OCI-LY1 (cell line): Measurements from ENCODE around the gene EPB41L1.
"Not testable (repeated sequence)": the region's sequence is repeated elsewhere in the genome, so short reads cannot be mapped to it uniquely, and the experiment has no call there.

Experiments used
- H2AFZ ChIP-seq: fragments of 200-600 bp; sonication (generic), shearing (Covaris generic); 2 replicates; pipeline ENCODE4 v1.6.0; 2014; ENCODE audit warnings: antibody characterized with exemption, mild to moderate bottlenecking, low read length
- H3F3A ChIP-seq: fragments of 200-600 bp; sonication (generic), shearing (Covaris generic); 2 replicates; pipeline ENCODE4 v1.6.0; 2014; ENCODE audit warnings: mild to moderate bottlenecking, antibody characterized with exemption, low read length, moderate library complexity; ENCODE audit not compliant: insufficient read depth
- H3K27ac ChIP-seq: fragments of 200-600 bp; sonication (generic); 2 replicates; pipeline ENCODE4 v1.5.1; 2014; ENCODE audit warnings: low read length, mixed run types, mild to moderate bottlenecking, low read depth; ENCODE audit not compliant: poor library complexity, severe bottlenecking
- H3K27me3 ChIP-seq: fragments of 200-600 bp; sonication (generic); 2 replicates; pipeline ENCODE4 v1.6.0; 2014; ENCODE audit warnings: antibody characterized with exemption, mild to moderate bottlenecking, low read length, moderate library complexity; ENCODE audit not compliant: insufficient read depth
- H3K36me3 ChIP-seq: fragments of 200-600 bp; sonication (generic); 2 replicates; pipeline ENCODE4 v1.6.1; 2014; ENCODE audit warnings: mild to moderate bottlenecking, antibody characterized with exemption, low read length, moderate library complexity, mixed read lengths; ENCODE audit not compliant: insufficient read depth
- H3K4me1 ChIP-seq: fragments of 200-600 bp; sonication (generic); 2 replicates; pipeline ENCODE4 v1.5.1; 2014; ENCODE audit warnings: mild to moderate bottlenecking, low read length, moderate library complexity; ENCODE audit not compliant: insufficient read depth, severe bottlenecking
- H3K4me2 ChIP-seq: fragments of 200-600 bp; sonication (generic), shearing (Covaris generic); 2 replicates; pipeline ENCODE4 v1.6.1; 2014; ENCODE audit warnings: low read length
- H3K4me3 ChIP-seq: fragments of 200-600 bp; sonication (generic); 2 replicates; pipeline ENCODE4 v1.5.1; 2014; ENCODE audit warnings: low read length, low read depth, mild to moderate bottlenecking, mixed read lengths; ENCODE audit not compliant: poor library complexity, severe bottlenecking
- H3K79me2 ChIP-seq: fragments of 200-600 bp; shearing (Covaris generic); 2 replicates; pipeline ENCODE4 v1.6.1; 2016; ENCODE audit warnings: mixed run types, low read length, mixed read lengths; ENCODE audit not compliant: insufficient read depth
- H3K9ac ChIP-seq: fragments of 200-600 bp; sonication (generic), shearing (Covaris generic); 2 replicates; pipeline ENCODE4 v1.6.1; 2014; ENCODE audit warnings: mild to moderate bottlenecking, low read length, mixed read lengths
- H3K9me2 ChIP-seq: fragments of 200-600 bp; sonication (generic), shearing (Covaris generic); 2 replicates; pipeline ENCODE4 v1.6.1; 2014; ENCODE audit warnings: low read depth, mild to moderate bottlenecking, low read length, mixed read lengths
- H3K9me3 ChIP-seq: fragments of 200-600 bp; shearing (Covaris generic); 2 replicates; pipeline ENCODE4 v1.6.1; 2014; ENCODE audit warnings: low read length, mixed read lengths
- H4K20me1 ChIP-seq: fragments of 200-600 bp; sonication (generic), shearing (Covaris generic); 2 replicates; pipeline ENCODE4 v1.6.0; 2016; ENCODE audit warnings: mild to moderate bottlenecking, low read length; ENCODE audit not compliant: insufficient read depth
- EZH2 ChIP-seq: fragments of 200-600 bp; sonication (generic), shearing (Covaris generic); IDR thresholded peaks from 2 replicates; pipeline ENCODE4 v1.8.0; 2017; ENCODE audit warnings: borderline replicate concordance, mixed run types, mild to moderate bottlenecking, antibody characterized with exemption, low read length, moderate library complexity, mixed read lengths
- TF ChIP-seq, protein P1 (sequence below): fragments of 200-600 bp; sonication (generic), shearing (Covaris generic); IDR thresholded peaks from 2 replicates; pipeline ENCODE4 v1.5.1; 2017; ENCODE audit warnings: mild to moderate bottlenecking, antibody characterized with exemption, low read length, moderate library complexity, mixed read lengths

Gene EPB41L1

DNA sequence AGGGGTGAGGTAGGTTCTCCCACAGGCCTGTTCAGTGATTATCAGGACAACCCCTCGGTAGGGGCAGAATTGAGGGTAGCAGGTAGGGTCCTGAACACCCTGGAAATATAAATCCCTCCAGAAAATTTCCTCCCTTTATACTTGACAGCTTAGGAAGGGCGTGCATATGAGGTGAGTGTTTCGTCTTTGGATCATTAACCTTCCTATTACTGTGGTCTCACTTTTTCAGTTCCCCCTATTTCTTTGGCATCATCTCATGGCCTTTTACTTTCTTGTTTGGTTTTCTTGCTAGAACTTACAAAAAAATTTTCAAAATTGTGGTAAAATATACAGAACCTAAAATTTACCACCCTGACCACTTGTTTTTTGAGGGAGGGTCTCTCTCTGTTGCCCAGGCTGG lies 18.7 kb upstream of the EPB41L1 start:
- Histone ChIP-seq H2AFZ (no peak overlapping the region), H3K36me3 (no peaks in the 10 kb centered on the region), H3K27ac (no peak overlapping the region), H3K79me2 (no peaks in the 10 kb centered on the region), H4K20me1 (no peaks in the 10 kb centered on the region), H3K9ac (no peak overlapping the region), H3K9me3 (no peaks in the 10 kb centered on the region), H3F3A (no peaks in the 10 kb centered on the region), H3K4me3 (no peak overlapping the region), H3K4me1 (peaks cover 6% of the 10 kb centered on the region), H3K27me3 (no peaks in the 10 kb centered on the region), H3K9me2 (no peaks in the 10 kb centered on the region), H3K4me2 (no peak overlapping the region)
- TF ChIP-seq, protein P1, sequence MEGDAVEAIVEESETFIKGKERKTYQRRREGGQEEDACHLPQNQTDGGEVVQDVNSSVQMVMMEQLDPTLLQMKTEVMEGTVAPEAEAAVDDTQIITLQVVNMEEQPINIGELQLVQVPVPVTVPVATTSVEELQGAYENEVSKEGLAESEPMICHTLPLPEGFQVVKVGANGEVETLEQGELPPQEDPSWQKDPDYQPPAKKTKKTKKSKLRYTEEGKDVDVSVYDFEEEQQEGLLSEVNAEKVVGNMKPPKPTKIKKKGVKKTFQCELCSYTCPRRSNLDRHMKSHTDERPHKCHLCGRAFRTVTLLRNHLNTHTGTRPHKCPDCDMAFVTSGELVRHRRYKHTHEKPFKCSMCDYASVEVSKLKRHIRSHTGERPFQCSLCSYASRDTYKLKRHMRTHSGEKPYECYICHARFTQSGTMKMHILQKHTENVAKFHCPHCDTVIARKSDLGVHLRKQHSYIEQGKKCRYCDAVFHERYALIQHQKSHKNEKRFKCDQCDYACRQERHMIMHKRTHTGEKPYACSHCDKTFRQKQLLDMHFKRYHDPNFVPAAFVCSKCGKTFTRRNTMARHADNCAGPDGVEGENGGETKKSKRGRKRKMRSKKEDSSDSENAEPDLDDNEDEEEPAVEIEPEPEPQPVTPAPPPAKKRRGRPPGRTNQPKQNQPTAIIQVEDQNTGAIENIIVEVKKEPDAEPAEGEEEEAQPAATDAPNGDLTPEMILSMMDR, result no peak
- no peak for TF ChIP-seq EZH2

GRCh38 chr20:36137313-36137712 lies 17.2 kb upstream of the EPB41L1 start:
- not testable (repeated sequence) for H3K9me2 ChIP-seq, H3K4me3 ChIP-seq, H3F3A ChIP-seq, H3K4me1 ChIP-seq, H3K36me3 ChIP-seq, H3K79me2 ChIP-seq, H4K20me1 ChIP-seq, H3K27ac ChIP-seq, H3K9me3 ChIP-seq, H2AFZ ChIP-seq, H3K9ac ChIP-seq, H3K27me3 ChIP-seq, H3K4me2 ChIP-seq

DNA sequence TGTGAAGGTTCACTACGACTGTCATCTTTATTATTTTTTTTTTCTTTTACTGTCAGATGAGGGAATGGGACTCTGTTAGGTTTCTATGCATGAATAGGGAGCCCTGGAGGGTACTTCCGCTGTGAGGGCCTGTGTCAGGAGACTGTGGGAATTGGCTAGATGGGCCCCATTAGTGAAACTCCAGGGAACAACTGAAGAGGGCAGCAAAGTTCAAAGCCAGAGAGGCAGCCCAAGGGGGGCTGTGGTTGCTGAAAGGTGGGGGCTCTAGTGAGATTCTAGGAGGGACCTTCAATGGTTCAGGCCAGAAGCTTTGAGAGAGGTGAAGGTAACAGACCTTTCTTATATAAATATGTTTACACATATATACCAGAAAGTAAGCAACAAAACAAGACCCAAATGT lies 13.2 kb upstream of the EPB41L1 start:
- Histone ChIP-seq H2AFZ (no peak overlapping the region), H3K36me3 (no peaks in the 10 kb centered on the region), H3K9me3 (no peaks in the 10 kb centered on the region), H3K9me2 (no peaks in the 10 kb centered on the region), H3F3A (no peaks in the 10 kb centered on the region), H3K27me3 (no peaks in the 10 kb centered on the region), H3K9ac (no peak overlapping the region), H4K20me1 (no peaks in the 10 kb centered on the region), H3K4me3 (no peak overlapping the region), H3K4me2 (no peak overlapping the region), H3K4me1 (peaks cover 16% of the 10 kb centered on the region), H3K79me2 (no peaks in the 10 kb centered on the region), H3K27ac (no peak overlapping the region)
- TF ChIP-seq, protein P1, result no peak
- no peak for TF ChIP-seq EZH2

GRCh38 chr20:36144336-36144735 lies 10.2 kb upstream of the EPB41L1 start:
- Histone ChIP-seq H3K79me2 (no peaks in the 10 kb centered on the region), H3K9ac (no peak overlapping the region), H3K4me2 (no peak overlapping the region), H3K27ac (no peak overlapping the region), H3K4me1 (peaks cover 16% of the 10 kb centered on the region), H3K9me3 (no peaks in the 10 kb centered on the region), H3K9me2 (no peaks in the 10 kb centered on the region), H3K27me3 (no peaks in the 10 kb centered on the region; the same call in 1 of the 2 replicates), H2AFZ (no peak overlapping the region), H3F3A (no peaks in the 10 kb centered on the region), H3K36me3 (no peaks in the 10 kb centered on the region), H4K20me1 (no peaks in the 10 kb centered on the region), H3K4me3 (no peak overlapping the region)
- no peak for TF ChIP-seq EZH2
- TF ChIP-seq, protein P1, result no peak
